Colon (tissue), 2 donors: Measurements from ENCODE around the gene C12orf76.
"Not testable (repeated sequence)": the region's sequence is repeated elsewhere in the genome, so short reads cannot be mapped to it uniquely, and the experiment has no call there.

ENCODE experiments used
- FAIRE-seq: peaks from 2 replicates; lab custom pipeline; 2012; peaks lifted over from hg19 to GRCh38; lab: Jason Lieb, UNC
- donor health status: control.
- donor health status: control.

Gene C12orf76

GRCh38 chr12:110020956-110021355 is 27.4 kb downstream of the C12orf76 start:
- no peak for FAIRE-seq

DNA sequence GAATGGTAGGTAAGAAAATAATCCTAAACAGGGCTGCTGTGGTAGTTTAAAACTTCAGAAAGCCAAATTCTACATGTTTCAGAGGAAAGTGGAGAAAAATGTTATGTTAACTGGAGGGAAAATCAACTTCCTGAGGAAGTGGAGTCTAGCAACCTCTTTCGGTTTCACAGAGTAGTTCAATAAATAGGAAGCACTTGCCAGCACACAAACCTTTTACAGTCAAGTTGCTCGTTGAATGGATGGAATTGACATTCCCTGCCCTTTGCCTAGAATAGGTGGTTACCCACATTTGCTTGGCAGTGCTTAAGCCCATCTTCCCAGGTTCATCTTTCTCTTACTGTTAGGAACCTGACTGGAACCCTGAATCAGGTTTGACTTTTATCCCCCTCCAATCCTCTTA is 33.2 kb downstream of the C12orf76 start:
- no peak for FAIRE-seq

DNA sequence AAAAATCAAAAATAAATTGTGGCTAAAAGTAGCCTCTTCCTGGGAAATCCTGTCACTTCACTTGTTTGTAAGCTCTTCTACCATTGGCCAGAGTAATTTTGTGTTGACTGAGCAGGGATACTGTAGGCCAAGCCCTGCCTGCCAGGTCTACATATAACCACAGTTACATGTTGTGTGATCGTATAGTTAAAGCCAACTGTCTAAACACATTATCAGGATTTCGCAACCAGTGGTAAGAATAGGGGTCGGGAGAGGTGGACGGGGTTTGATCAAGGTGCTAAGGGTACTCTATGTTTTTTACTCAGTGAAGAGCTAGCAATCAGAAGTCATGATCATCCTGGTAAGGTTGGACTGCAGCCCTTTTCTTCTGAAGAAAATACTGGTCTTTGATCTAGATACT is 35.7 kb downstream of the C12orf76 start:
- FAIRE-seq = no peak

DNA sequence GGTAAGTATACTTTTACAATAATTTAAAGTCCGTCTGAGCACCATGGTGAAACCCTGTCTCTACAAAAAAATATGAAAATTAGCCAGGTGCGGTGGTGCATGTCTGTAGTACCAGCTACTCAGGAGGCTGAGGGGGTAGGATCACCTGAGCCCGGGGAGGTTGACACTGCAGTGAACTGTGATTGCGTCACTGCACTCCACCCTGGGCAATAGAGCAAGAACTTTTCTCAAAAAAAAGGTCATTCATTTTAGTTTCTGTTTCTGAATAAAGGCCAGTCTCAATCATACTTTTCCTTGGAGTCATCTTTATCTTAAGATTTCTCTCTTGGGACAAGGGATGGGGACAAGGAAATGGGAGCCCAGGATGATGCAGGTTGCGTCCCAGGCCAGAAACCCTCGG is 36.2 kb downstream of the C12orf76 start:
- no peak for FAIRE-seq

DNA sequence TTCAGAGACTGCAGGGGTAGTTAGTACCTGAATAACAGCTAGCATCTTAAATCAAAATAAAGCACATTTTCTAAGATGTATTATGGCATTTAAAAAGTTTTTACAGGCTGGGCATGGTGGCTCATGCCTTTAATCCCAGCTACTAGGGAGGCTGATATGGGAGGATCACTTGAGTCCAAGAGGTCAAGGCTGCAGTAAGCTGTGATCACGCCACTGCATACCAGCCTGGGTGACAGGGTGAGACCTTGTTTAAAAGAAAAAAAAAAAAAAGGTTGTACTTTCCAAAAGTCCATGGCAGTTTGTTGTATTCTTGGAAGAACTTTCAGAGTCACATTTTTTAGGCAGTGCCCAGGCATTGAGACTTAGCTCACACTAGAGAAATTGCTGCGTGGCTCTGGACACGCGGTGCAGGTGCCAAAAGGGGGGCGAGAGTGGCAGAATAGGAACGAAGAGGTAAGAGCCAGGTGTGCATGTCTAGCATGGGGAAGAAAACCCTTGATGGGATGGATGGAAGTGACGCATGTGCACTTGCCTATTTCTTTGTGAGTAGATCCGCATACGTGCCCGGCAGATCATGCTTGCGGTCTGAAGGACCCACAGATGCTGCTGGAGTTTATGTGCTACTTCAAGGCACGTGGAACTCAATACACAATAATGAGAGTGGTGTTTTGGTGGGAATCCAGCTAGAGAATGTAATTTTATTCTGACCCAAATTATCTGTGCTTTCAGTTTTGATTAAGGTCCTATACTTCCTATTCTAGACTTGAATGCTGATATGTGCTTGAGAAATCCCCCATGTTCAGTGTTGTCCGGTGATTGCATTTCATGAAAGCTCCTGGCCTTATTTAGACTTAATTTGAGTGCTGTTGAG is 37.2 kb downstream of the C12orf76 start:
- FAIRE-seq = no peak

DNA sequence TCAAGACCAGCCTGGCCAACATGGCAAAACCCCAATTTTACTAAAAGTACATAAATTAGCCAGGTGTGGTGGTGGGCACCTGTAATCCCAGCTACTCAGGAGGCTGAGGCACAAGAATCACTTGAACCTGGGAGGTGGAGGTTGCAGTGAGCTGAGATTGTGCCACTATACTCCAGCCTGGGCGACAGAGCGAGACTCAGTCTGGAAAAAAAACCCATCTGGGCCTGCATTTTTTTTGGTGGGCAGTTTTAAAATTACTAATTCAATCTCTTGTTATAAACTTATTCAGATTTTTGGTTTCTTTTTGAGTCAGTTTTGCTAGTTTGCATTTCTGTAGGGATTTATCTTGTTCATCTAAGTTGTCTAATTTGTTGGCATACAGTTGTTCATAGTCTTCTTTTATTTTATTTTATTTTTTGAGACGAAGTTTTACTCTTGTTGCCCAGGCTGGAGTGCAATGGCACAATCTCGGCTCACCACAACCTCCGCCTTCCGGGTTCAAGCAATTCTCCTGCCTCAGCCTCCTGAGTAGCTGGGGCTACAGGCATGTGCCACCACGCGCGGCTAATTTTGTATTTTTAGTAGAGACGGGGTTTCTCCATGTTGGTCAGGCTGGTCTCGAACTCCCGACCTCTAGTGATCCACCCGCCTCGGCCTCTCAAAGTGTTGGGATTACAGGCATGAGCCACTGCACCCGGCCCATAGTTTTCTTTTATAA is 39.5 kb downstream of the C12orf76 start:
- FAIRE-seq = not testable (repeated sequence)

DNA sequence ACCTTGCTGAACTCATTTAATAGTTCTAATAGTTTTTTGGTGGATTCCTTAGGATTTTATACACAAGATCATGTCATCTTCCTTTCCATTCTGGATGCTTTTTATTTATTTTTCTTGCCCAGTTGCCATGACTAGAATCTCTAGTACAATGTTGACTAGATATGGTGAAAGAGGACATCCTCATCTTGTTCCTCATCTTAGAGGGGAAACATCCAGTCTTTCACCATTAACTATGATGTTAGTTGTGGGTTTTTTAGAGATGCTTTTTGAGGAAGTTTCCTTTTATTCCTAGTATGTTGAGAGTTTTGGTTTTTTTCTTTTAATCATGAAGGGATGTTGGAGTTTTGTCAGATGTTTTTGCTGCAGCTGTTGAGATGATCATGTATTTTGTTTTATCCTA is 40.4 kb downstream of the C12orf76 start:
- no peak for FAIRE-seq

- FAIRE-seq = no peak
Measured at GRCh38 chr12:110006115-110006514, 42.2 kb downstream of the C12orf76 start.

DNA sequence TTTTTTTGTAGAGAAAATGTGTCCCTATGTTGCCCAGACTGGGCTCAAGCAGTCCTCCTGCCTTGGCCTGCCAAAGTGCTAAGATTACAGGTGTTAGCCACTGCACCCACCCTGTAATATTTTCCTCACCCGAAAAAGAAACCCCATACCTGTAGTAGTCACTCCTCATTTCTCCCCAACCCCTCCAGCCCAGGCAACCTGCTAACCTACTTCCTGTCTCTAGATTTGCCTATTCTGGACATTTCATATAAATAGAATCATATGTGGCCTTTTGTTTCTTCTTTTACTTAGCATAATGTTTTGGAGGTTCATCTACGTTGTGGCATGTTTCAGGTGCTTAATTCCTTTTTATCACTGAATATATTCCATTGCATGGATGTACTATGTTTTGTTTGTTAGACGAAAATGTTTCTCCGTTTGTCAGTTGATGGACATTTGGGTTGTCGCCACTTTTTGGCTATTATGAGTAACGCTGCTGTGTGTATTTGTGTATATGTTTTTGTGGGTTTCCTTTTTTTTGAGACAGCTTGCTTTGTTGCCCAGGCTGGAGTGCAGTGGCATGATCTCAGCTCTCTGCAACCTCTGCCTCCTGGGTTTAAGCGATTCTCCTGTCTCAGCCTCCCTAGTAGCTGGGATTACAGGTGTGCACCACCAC is 42.9 kb downstream of the C12orf76 start:
- no peak for FAIRE-seq

DNA sequence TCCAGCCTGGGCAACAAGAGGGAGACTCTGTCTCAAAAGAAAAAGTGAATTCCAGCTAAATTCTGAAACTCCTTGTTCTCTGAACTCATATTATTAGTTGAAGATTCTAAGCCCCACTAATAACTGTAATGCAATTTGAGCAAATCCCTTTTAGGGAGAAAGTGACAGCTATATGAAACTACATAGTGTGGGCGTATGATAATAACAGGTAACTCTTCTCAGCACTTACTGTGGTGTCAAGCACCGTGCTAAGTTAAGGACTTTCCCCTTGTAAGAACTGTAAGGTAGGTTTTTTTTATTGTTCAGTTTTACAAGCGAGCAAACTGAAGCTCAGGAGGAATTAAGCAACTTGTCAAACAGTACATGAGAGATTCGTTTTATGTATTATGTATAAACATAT is 43.7 kb downstream of the C12orf76 start:
- no peak for FAIRE-seq

DNA sequence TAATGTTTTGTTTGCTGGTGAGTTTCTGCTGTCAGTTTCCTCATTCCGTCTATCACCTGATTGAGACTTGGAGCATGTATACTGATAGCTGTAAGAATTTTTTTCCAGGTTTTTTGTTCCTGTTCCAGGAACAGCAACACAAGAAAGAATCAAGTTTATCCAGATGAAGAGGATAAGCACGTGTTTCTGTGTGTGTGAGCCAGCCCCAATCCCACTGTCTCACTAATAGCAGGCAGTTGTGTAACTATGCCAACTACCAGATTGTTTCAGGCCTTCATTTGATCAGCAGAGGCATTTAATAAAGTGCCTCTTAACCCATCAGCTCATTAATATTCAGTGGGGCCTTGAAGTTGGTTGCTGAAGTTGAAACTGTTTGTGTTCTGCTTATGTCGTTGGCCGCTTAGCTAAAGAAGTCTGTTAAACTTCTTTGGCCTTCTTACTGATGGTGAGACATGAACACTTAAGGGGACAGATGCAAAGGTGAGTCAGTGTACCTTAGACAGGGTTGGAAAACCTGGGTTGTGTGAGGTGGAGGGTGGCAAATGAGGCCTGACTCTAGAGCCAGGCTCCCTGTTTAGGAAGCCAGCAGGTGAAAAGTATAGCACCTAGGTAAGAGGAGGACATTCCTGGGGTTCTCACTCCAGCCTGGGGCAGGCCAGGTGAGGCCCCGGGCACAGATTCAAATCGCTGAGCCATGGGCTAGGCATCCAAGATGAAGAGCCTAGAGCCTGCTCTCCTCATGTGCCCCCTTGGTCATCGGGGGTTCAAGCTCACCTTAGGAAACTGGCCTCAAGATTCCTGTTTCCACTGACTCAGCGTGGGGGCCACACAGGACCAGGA is 45.4 kb downstream of the C12orf76 start:
- no peak for FAIRE-seq

DNA sequence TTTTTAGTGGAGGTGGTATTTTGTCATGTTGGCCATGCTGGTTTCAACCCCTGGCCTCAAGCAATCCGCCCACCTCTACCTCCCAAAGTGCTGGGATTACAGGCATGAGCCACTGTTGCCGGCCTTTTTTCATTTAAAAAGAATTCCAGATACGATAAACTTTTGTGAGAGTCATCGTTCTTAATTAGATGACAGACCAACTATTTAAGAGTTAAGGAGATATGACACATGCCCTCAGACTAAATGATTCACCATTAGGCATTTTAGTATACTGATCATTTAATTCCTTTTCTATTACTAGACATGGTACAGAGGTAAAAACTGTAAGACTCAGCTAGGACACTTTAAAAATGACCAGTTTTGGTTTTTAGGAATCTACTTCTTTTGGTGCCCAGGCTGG is 46.7 kb downstream of the C12orf76 start:
- FAIRE-seq = no peak

DNA sequence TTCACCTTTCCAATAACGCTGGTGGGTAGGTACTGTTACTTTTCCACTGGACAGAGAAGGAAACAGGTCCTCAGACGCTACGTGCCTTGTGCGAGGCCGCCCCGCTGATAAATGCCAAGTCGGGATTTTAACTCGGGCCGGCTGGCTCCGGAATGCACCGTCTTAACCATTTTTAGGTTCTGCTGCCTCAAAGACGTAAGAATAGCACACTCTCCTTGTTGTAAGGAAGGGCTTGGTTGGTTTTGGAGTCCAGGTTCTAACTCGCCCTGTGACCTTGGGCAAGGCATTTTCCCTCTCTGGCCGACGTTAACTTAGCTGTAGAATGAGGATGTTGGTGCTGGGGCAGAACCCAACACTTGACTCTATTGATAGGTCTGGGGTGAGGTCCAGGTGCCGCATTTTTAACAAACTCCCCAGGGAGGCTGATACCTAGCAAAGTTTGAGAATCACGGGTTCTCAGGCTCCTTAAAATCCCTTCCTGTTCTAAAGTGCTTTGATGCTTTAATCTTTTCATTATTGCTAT is 48.3 kb downstream of the C12orf76 start:
- FAIRE-seq = no peak

GRCh38 chr12:109999649-109999971 is 48.7 kb downstream of the C12orf76 start:
- FAIRE-seq = no peak

GRCh38 chr12:109998904-109999648 is 49.2 kb downstream of the C12orf76 start, which contains the start of gene ANKRD13A:
Gene ANKRD13A (plus strand): TSS chr12:109999430. CDS start chr12:109999689, 259 bp downstream.
- FAIRE-seq = no peak

GRCh38 chr12:109998241-109998903 is 50.0 kb downstream of the C12orf76 start:
- no peak for FAIRE-seq

GRCh38 chr12:109997393-109997792 is 50.9 kb downstream of the C12orf76 start:
- FAIRE-seq = no peak

DNA sequence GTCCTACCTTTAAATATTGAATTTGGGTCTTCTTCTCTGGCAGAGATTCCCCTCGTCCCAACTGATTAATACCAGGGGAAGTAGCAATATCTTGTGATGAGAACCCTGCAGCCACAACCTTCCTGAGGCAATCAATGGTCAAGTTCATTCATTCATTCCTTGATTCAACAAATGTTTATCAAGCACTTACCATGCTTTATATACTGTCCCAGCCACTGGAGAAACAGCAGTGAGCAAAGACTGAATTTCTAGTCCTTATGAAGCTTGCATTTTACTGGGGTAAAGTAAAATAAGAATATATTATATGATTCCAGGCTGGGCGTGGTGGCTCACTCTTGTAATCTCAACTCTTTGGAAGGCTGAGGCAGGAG is 51.9 kb downstream of the C12orf76 start:
- no peak for FAIRE-seq

DNA sequence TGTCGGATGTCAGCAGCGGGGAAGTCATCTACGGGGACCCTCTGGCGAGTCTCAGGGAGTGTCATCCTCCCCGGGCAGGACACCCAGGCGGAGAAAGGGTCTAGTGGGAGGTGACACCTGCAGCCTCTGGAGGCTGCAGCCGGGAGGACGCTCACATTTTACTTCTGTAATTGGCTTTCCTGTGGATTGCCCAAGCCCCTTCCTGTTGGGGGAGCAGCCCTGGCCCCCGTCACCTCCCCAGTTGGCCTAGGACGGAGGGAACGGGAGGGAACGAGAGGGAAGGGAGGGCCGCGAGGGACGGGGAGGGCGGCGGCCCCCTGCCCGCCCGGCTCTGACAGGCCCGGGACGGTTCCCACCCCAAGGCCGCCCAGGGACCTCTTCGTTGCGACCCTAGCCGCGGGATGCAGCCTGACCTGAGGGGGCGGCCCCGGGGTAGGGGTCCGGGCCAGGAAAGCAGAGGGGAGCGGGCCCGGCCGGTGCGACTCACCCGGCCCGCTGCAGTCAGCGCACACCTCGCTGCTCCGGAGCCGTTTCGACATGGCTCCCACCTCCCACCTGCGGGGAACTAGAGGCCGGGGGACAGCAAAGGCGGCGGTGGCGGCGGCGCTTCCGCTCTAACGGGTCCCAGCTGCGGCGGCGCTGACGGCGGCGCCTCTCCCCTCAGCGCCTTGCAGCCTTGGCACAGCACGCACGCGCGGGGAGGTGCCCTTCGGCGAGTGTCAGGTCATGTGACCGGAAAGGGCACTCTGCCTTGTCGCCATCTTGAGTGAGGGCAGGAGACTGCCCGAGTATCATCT is 52.4 kb downstream of the C12orf76 start, which contains the start of gene GIT2:
GIT2 (minus strand) TSS at position 683 of the 797 bp plus-strand sequence; CDS start at position 539, 144 bp downstream.
- FAIRE-seq = no peak

DNA sequence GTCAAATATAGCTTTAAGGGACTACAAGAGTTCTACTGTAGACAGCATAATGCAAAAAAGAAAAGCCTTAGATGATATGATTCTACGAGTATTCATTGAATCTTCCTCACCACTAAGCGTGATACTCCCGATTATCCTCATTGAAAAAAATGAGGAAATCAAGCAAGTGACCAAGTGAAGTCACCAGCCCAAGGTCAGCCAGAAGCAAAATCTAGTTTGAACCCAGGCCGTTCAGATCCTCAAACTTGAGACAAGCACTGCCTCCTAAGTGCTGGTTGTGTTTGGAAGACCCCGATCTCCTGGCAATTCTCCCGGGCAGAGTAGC is 53.0 kb downstream of the C12orf76 start:
- FAIRE-seq = no peak
